GM23338 (cell line): ENCODE results near the gene CD38. TPM values are rescaled to one million over a fixed set of nuclear protein-coding genes. Genes with fewer than 3 reads are reported as not detected.

ENCODE experiments used
- ATAC-seq: fragments of 200-7000 bp; cut with Tn5 transposase; 3 replicates; pipeline ENCODE4 v1.9.1; 2020
- DNase-seq: peaks from one replicate; pipeline ENCODE4 v3.0.0-alpha.2; 2015; ENCODE audit warnings: low spot score
- H2AFZ ChIP-seq: fragments of 200-600 bp; sonication (generic); 2 replicates; pipeline ENCODE4 v1.8.0; 2016; ENCODE audit warnings: antibody characterized with exemption, mild to moderate bottlenecking, moderate library complexity
- H3F3A ChIP-seq: fragments of 200-600 bp; sonication (generic); replicated peaks from 2 replicates; pipeline ENCODE4 v1.8.0; 2017; ENCODE audit warnings: antibody characterized with exemption, mixed run types, low read depth
- H3K27ac ChIP-seq: fragments of 200-600 bp; sonication (generic); 2 replicates; pipeline ENCODE4 v1.6.1; 2016; ENCODE audit warnings: low read depth
- H3K27me3 ChIP-seq: fragments of 200-600 bp; sonication (generic); 2 replicates; pipeline ENCODE4 v1.8.0; 2016; ENCODE audit warnings: mild to moderate bottlenecking, mixed run types, moderate library complexity; ENCODE audit not compliant: insufficient read depth
- H3K36me3 ChIP-seq: fragments of 200-600 bp; sonication (generic); 2 replicates; pipeline ENCODE4 v1.8.0; 2016; ENCODE audit warnings: mild to moderate bottlenecking; ENCODE audit not compliant: insufficient read depth
- H3K4me1 ChIP-seq: fragments of 200-600 bp; sonication (generic); 2 replicates; pipeline ENCODE4 v1.8.0; 2016; ENCODE audit warnings: mild to moderate bottlenecking, moderate library complexity; ENCODE audit not compliant: insufficient read depth
- H3K4me2 ChIP-seq: fragments of 200-600 bp; sonication (generic); 2 replicates; pipeline ENCODE4 v1.7.1; 2017; ENCODE audit warnings: mixed run types
- H3K4me3 ChIP-seq: fragments of 200-600 bp; sonication (generic); 2 replicates; pipeline ENCODE4 v1.6.1; 2016; ENCODE audit warnings: mixed run types
- H3K79me2 ChIP-seq: fragments of 200-600 bp; sonication (generic); replicated peaks from 2 replicates; pipeline ENCODE4 v1.8.0; 2017; ENCODE audit warnings: mild to moderate bottlenecking; ENCODE audit not compliant: insufficient read depth
- H3K9me2 ChIP-seq: fragments of 200-600 bp; sonication (generic); 2 replicates; pipeline ENCODE4 v1.8.0; 2017; ENCODE audit not compliant: insufficient read depth
- H4K20me1 ChIP-seq: fragments of 200-600 bp; sonication (generic); replicated peaks from 2 replicates; pipeline ENCODE4 v1.8.0; 2017; ENCODE audit warnings: mild to moderate bottlenecking; ENCODE audit not compliant: insufficient read depth
- H3K27ac Mint-ChIP-seq: 2 replicates; pipeline ENCODE4 v1.8.0; 2020; ENCODE audit warnings: inconsistent platforms, mild to moderate bottlenecking, moderate library complexity, mixed read lengths
- H3K27me3 Mint-ChIP-seq: 3 replicates; pipeline ENCODE4 v1.8.0; 2022; ENCODE audit warnings: low read depth, mild to moderate bottlenecking, moderate library complexity, mixed read lengths, inconsistent platforms; ENCODE audit not compliant: insufficient read depth, poor library complexity
- H3K36me3 Mint-ChIP-seq: 3 replicates; pipeline ENCODE4 v1.8.0; 2021; ENCODE audit warnings: low read depth, mild to moderate bottlenecking, inconsistent platforms, moderate library complexity, mixed read lengths
- H3K4me1 Mint-ChIP-seq: 3 replicates; pipeline ENCODE4 v1.8.0; 2020; ENCODE audit warnings: mild to moderate bottlenecking, inconsistent platforms, mixed read lengths
- H3K4me3 Mint-ChIP-seq: 3 replicates; pipeline ENCODE4 v1.8.0; 2021; ENCODE audit warnings: moderate library complexity, mild to moderate bottlenecking, inconsistent platforms, mixed read lengths
- H3K9me3 Mint-ChIP-seq: 3 replicates; pipeline ENCODE4 v1.8.0; 2020; ENCODE audit warnings: moderate library complexity, mild to moderate bottlenecking, inconsistent platforms, mixed read lengths
- CREB1 ChIP-seq: fragments of 250-450 bp; sonication (Bioruptor Pico); IDR thresholded peaks from 2 replicates; pipeline ENCODE4 v1.5.0; 2020; ENCODE audit warnings: low read depth, mild to moderate bottlenecking, moderate library complexity
- CTCF ChIP-seq, 2 experiments: fragments of 200-600 bp in 1 of 2; sonication (generic) in 1 of 2; conservative IDR thresholded peaks; 2 replicates each; pipeline versions ENCODE4 v1.5.1 to v1.6.1; 2016 to 2017; ENCODE audit warnings: antibody characterized with exemption in 2 of 2, low read depth in 2 of 2, mild to moderate bottlenecking in 2 of 2, moderate library complexity in 1 of 2
- ETS1 ChIP-seq: IDR thresholded peaks from 2 replicates; pipeline ENCODE4 v1.6.1; 2016; ENCODE audit warnings: antibody characterized with exemption
- EZH2 ChIP-seq: fragments of 200-600 bp; sonication (generic); IDR thresholded peaks from one replicate; pipeline ENCODE4 v1.8.0; 2017; ENCODE audit warnings: antibody characterized with exemption, mild to moderate bottlenecking, low read depth; ENCODE audit not compliant: unreplicated experiment
- EZH2phosphoT487 ChIP-seq: fragments of 200-600 bp; sonication (generic); IDR thresholded peaks from one replicate; pipeline ENCODE4 v1.8.1; 2018; ENCODE audit warnings: antibody characterized with exemption; ENCODE audit not compliant: unreplicated experiment
- JUNB ChIP-seq: IDR thresholded peaks from one replicate; pipeline ENCODE4 v1.6.1; 2016; ENCODE audit warnings: antibody characterized with exemption; ENCODE audit not compliant: unreplicated experiment
- NANOG ChIP-seq: IDR thresholded peaks from 2 replicates; pipeline ENCODE4 v1.6.1; 2016; ENCODE audit warnings: antibody characterized with exemption, borderline replicate concordance
- POLR2AphosphoS5 ChIP-seq: IDR thresholded peaks from 2 replicates; pipeline ENCODE4 v1.6.1; 2016; ENCODE audit warnings: antibody characterized with exemption, low read depth
- REST ChIP-seq: IDR thresholded peaks from one replicate; pipeline ENCODE4 v1.6.1; 2018; ENCODE audit warnings: antibody characterized with exemption; ENCODE audit not compliant: unreplicated experiment
- STAT1 ChIP-seq: IDR thresholded peaks from one replicate; pipeline ENCODE4 v1.6.1; 2016; ENCODE audit warnings: antibody characterized with exemption; ENCODE audit not compliant: unreplicated experiment
- ZNF114 ChIP-seq: fragments of 250-450 bp; sonication (Bioruptor Pico); IDR thresholded peaks from 2 replicates; pipeline ENCODE4 v1.5.0; 2020; ENCODE audit warnings: mild to moderate bottlenecking, moderate library complexity
- ZNF331 ChIP-seq: fragments of 250-450 bp; sonication (Bioruptor Pico); IDR thresholded peaks from 2 replicates; pipeline ENCODE4 v1.5.0; 2020; ENCODE audit warnings: low read depth, mild to moderate bottlenecking, moderate library complexity
- ZNF462 ChIP-seq: fragments of 250-450 bp; sonication (Bioruptor Pico); IDR thresholded peaks from 2 replicates; pipeline ENCODE4 v1.5.0; 2020; ENCODE audit warnings: mild to moderate bottlenecking, moderate library complexity
- polyA plus RNA-seq: library from polyadenylated mRNA; unstranded; fragments of >200 nt; fragmentation: Nextera tagmentation; extraction: Ambion mirVana; gene quantifications from 2 replicates; pipeline ENCODE4 v1.2.1, GENCODE V29; 2016
- total RNA-seq: library from RNA; depleted of rRNA; stranded (reverse); fragments of >200 nt; shearing (Covaris generic); gene quantifications from 2 replicates; pipeline ENCODE4 v1.2.3, GENCODE V29; 2014

Gene CD38
- total and polyA plus RNA-seq, 2 experiments from 2014 or later = 0.17 to 0.24 TPM

- H3K4me3 Mint-ChIP-seq = no peak overlapping the region
- Histone ChIP-seq H3K36me3 (no peaks in the 10 kb centered on the region), H3K27me3 (no peaks in the 10 kb centered on the region), H4K20me1 (no peaks in the 10 kb centered on the region), H3F3A (no peaks in the 10 kb centered on the region), H3K4me1 (no peaks in the 10 kb centered on the region), H3K79me2 (no peaks in the 10 kb centered on the region), H3K4me3 (no peak overlapping the region), H3K9me2 (no peaks in the 10 kb centered on the region; the same call in 1 of the 2 replicates), H3K27ac (no peak overlapping the region), H2AFZ (no peak overlapping the region), H3K4me2 (no peak overlapping the region)
- TF ChIP-seq REST (no peak), POLR2AphosphoS5 (no peak), ZNF114 (CRISPR knock-in tag) (no peak), ZNF462 (CRISPR knock-in tag) (no peak), ETS1 (no peak), STAT1 (no peak), CREB1 (CRISPR knock-in tag) (no peak), ZNF331 (no peak), NANOG (no peak), JUNB (no peak), EZH2phosphoT487 (no peak), CTCF (conservative IDR thresholded peaks at IDR 0.05; ENCODE audit: low read depth in 2 of 2) (no peak), EZH2 (no peak)
- no peaks in the 10 kb centered on the region for H3K9me3 Mint-ChIP-seq
- no peaks in the 10 kb centered on the region for H3K36me3 Mint-ChIP-seq
- no peak for ATAC-seq
- no peaks in the 10 kb centered on the region for H3K4me1 Mint-ChIP-seq
- peaks cover 2% of the 10 kb centered on the region for H3K27me3 Mint-ChIP-seq
- no peak for DNase-seq
- no peak overlapping the region for H3K27ac Mint-ChIP-seq
Observed at GRCh38 chr4:15864651-15865566, 86.8 kb downstream of the CD38 start.
